HG03025 (cell line): ENCODE data around the gene CDH13.

ENCODE experiments used
- ATAC-seq: cut with Tn5 transposase; IDR thresholded peaks from one replicate; pipeline ENCODE4 v1.9.1; 2021; ENCODE audit warnings: mild to moderate bottlenecking, moderate library complexity; ENCODE audit not compliant: unreplicated experiment, low FRiP score

The CDH13 gene

DNA sequence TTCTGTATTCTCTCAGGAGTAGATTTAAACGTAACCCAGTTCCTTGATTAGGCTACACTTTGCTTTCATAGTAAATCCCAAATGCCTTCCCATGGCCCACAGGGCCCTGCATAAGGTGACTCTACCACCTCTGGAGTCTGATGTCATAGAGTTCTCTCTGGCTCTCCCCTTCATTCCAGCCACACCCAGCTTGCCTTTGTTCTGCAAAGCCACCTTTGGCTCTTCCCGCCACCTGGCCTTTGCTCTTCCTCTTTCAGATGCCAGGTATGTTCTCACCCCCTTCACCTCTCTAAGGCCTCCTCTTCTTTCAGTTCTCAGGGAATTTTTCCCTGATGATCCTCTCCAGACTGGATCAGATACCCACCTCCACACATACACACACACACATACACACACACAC, 1039.7 kb downstream of the CDH13 start:
- no peak for ATAC-seq

DNA sequence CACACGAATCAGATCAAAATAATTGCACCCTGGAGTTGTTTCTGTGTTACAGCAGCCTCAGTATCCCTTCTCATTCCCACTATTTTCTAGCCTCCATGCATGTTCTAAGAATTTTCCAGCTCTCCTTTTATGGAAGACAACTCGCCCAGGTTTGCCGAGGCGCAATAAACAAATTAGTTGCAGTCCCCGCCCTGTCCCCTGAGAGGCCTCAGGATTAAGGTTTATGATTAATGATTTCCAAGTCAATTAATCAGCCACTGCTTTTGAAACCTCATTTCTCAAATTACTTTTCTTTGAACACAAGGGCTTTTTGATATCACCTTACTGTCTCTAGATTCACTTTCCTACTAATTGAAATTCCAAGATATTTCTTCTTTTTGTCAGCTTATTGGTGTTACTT, 1042.7 kb downstream of the CDH13 start:
- no peak for ATAC-seq

DNA sequence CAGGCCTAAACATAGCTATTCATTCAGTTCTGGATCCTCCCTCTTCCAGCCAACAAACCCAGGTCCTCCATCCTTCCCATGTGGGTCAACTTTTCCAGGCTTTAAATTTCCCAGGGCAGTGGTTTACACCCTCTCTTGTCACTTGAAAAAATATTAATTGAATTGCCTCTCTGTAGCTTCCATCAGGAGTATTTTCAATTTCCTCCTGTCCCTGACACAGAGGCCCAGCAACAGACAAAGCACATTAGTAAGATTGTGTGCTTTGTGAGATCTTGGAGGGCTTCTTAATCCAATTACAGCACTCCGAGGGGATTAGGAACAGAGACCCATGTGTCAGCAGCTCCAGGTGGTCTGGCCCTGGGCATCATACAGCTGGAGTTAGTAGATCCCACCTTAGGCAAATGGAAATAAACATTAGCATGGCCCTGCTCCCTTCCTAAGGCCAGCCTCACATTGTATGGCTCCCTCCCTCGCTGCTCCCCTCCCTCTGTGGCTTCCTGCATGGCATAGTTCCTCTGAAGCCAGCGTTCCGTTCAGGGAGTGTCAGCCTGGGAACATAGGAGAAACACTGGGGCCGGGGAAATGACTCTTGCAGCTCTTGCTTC, 1048.3 kb downstream of the CDH13 start:
- no peak for ATAC-seq

DNA sequence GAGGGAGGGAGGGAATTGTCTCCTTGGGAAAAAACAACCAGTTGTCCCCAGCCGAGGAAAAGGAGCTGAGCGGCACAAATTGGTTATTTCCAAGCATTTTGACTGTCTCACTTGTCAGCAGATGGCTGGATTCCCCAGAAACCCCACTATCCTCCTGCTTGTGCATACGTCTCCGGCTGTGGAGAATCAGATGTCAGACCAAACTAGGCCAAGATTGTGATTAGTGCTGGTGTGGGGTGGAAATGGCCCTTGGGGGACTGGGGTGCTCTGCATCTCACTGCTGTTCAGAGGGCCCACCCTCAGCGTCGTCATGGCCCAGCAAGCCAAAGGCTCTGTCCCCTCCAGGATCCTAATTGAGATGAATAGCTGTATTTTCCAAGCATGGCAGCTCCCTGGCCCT, 1049.3 kb downstream of the CDH13 start:
- no peak for ATAC-seq

DNA sequence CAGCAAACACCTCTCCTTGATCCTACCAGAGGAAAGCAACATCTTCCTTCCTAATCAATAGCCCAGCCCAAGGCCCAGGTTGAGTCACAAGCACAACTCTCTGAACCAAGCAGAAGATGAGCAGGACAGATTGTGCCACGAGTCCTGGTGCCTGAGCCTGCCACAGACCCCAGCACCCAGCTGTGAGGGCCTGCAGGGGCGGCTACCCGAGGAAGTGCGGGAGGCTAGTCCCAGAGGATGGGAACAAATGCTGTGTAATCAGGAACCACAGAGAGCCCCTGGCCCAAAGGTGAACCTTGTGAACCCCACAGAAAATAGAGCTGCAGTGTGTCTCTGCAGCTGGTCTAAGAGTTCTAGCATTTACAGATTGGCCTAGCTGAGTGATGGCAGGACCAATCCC, 1054.2 kb downstream of the CDH13 start:
- no peak for ATAC-seq

DNA sequence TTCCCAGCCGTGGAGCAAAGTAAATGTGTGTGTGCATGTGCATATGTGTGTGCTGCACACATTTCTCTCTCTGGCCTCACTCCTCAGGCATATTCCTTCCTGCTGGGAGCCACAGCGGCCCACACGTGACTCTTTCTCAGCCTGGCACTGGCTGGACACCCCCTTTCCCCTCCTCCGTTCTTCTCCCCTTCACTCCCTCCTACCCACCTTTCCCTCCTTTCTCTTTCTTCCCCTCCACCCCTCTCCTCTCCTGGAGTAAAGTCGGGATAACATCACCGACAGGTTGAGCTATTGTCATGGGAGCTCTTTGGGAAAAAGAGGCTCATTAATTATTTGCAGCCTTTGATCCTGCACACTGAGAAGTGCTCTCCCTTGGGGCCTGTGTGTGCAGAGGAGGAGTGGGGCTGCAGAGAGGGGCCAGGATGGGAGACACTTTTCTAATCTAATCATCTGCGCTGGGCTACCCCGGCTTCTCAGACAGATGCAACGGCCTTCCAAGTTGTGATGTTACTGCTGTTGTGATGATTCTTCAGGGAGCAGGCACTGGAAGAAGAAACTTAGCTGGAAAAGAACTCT, 1054.7 kb downstream of the CDH13 start:
- no peak for ATAC-seq

DNA sequence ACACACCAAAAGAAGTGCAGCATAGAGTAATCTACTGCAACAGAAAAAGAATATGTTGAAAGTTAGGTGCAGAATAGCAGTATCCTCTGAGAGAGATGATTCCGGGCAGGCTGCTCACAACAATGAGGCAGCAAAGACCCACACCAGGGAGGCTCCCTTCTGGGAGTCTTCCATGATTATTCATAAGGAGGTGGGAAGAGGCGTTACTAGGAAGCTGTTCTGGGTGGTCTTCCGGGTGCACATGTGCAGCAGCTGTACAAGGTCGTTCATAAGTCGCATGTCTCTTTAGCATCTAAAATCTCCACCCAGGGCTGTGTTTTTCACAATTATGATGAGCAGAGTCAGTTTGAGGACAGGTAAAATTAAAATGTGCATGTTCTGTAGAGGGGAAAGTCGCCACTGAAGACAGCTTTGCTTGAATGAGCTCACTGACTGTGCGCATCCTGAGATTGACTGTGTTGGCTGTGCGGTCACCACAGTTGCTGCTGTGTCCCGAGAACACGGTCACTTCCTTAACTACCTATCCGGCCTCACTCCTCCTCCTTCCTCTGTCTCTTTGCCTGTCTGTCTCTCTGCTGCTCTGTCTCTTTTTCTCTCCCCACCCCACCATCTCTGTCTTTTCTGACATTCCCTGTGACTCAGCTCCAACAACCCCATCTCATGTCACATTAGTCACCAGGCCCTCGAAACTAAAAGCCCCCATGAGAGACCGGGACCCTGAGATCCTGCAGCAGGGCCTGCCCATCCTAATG, 1055.5 kb downstream of the CDH13 start:
- ATAC-seq: no peak

DNA sequence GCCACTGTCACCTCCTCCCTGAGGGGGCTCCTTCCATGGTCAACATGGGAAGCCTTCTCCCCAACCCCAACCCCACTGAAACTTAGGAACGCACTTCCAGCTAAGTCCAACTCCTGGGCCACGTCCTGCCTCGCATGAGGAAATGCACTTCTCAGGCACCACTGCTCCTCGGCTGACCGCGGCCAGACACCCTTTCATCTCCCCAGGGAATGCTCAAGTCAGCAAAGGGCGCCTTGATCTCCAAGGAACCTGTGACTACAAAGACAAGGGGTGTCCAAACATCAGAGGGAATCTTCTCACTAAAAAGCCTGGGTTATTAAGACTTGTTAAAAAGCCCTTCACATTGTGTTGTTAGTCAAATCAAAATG, 1056.1 kb downstream of the CDH13 start:
- no peak for ATAC-seq

DNA sequence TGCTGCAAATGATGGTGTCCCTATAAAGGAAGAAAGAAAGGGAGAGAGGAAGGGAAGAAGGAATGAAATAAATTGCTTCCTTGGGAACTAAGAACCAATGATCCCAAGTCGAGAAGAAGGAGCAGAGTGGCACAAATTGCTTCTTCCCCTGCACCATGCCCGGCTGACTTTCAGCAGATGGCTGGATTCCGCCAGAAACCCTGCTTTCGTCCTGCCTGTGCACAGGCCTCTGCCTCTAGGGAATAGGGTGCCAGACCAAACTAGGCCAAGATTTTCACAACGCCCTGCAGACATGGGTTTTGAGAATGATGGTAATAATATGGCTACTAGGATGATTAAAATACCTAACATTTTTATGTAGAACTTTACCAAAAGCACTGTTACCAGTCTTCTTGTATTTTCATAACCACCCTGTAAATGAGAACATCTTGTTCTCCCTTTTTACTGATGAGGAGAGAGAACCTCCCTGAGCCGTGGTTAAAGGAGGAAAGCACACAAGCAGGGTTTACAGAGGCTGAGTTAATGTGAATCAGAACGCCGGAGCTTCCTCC, 1058.9 kb downstream of the CDH13 start:
- ATAC-seq: no peak

DNA sequence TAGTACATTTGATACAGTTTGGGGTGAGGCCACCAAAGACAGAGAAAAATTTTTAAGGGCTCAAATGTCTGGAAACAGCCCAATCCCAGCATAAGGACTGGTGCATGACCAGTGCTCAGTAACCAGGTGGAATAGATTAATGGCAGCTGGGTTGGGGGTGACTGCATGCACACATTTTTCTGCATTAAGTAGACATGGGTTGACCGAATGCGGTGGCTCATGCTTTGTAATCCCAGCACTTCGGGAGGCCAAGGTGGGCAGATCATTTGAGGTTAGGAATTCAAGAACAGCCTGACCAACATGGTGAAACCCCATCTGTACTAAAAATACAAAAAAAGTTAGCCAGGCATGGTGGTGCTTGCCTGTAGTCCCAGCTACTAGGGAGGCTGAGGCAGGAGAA, 1060.0 kb downstream of the CDH13 start:
- no peak for ATAC-seq

DNA sequence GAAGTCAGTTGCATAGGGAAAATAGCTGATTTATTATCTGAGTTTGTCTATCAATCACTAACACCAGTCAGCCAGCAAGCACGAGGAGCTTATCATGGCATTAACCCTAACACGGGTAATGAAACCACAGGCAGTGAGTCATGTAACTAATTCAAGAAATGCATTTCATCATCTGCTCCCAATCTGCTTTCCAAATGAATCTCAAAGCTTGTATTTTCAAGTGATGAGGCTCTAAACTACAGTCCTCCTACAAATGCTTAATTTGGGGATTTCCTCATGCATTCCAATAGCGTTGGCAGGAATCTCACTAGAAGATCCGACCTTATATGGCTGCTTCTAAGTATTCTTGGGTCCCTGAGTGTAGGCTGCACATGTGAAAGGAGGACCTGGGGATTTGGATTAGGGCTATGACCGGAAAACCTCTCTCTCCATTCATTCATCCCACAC, 1062.6 kb downstream of the CDH13 start:
- no peak for ATAC-seq

DNA sequence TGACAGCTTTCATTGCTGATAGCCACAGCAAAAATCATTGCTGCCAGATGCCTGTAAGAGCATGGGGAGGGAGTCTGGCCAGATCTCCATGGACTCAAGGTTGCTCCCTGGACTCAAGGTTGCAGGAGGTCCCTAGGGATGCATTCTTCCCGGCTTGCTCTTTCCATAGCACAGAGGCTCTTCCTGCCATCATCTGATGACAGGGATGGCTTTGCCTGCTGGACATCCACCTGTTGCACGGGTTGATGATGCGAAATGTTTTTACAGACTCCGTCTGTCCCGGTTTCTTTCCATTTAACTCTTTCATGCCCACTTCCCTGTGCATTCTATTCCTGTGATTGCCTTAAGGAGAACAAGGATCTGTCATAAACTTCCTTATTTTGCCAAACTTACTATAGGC, 1065.5 kb downstream of the CDH13 start:
- ATAC-seq: no peak

DNA sequence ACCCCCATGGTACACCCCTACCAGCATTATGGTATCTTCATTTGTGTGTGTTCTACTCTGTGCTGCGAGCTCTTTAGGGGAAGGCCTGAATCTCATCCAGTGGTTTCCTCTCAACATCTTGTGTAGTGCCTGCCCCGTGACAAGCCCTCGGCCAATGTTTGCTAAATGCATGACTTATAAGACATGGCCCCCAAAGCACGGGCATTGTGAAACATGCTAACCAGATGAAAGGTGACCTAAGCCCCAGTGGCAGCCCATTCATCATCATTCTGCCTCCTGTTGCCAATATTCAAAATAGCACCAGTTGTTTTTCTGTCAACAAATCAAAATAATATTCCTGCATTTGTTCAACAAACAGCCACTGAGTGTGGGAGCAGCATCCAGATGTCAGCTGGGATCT, 1072.2 kb downstream of the CDH13 start:
- no peak for ATAC-seq

DNA sequence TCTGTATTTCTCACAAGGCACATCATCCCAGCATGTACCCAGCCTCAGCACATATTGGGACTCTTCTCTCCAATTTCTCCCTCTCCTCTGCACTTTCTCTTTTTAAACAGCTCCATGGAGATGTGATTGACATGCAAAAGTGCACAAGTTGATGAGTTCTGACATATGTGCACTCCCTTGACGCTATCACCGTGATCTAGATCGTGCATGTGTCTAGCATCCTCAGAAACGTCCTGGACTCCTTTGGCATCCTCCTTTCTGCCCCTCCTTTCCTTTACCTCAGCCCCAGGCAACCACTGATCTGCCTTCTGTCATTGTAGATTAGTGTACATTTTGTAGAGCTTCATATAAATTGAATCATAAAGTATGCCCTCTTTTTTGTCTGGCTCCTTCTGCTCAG, 1073.0 kb downstream of the CDH13 start:
- ATAC-seq: no peak

DNA sequence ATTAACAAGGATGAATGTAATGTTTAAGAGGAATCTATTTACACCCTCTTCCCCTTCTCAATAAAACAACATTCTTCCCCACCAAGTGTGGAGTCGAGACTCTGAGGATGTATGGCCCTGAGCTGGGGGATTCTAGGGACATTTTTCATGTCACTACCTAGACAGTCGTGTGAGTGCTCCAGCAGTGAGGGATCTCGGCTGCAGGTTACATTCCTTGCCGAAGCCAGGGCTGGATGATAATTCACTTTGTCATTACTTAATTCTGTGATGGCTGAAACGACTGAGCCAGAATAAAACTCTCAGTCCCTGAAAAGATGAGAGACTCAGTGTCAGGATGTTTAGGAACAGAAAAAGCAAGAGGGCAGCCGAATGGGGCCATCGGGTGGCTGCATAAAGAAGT, 1074.1 kb downstream of the CDH13 start:
- no peak for ATAC-seq

DNA sequence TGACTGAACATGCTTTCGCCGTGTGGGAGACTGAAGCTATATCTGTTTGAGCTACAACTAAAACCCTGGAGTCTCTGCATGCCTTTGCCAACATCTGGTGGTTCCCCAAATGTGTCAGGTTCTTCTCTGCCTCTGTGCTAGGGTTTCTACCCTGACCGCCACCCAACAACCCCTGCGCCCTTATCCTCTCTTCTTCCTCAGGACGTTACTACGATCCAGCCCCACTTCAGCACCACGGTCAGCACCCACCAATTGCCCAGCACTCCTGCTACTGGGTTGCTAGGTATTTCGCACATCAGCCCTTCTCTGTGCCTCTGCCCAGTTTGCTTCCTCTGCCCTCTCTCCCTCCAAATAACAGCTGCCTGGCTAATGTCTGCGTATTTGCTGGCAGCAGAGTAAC, 1074.7 kb downstream of the CDH13 start:
- no peak for ATAC-seq

DNA sequence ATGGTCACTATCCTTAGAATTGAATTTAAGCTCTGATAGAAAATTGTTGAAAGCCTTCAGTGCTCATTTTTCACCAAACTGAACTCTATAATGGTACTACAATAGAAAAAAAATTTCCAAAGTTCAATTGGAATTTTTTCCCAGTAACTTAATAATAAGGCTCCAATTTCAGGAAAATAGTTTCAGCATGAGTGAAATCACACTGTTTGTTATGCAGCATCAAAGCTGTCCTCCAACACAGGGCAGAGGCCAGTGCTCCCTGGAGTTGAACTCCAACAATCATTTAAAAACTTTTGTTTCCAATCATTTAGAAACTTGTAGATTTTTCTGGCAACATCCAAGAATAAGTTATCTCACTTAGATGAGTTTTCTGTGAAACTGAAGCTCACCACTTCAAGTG, 1077.9 kb downstream of the CDH13 start:
- ATAC-seq: no peak

DNA sequence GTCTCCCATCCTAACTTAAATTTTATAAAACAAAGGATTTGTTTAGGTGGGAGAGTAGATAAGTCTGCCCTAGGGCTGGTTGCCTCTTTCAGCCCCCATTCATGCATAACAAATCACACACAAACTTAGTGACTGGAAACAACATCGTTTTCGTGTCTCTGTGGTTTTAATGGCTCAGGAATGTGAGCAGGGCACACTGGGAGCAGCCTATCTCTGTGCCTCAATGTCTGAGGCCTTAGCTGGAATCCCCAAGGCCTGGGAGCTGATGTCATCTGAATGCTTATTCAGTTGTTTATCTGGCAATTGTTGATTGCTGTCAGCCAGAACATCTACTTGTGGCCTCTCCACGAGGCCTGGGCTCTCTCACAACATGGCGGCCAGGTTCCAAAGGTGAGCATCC, 1079.1 kb downstream of the CDH13 start:
- ATAC-seq: no peak

DNA sequence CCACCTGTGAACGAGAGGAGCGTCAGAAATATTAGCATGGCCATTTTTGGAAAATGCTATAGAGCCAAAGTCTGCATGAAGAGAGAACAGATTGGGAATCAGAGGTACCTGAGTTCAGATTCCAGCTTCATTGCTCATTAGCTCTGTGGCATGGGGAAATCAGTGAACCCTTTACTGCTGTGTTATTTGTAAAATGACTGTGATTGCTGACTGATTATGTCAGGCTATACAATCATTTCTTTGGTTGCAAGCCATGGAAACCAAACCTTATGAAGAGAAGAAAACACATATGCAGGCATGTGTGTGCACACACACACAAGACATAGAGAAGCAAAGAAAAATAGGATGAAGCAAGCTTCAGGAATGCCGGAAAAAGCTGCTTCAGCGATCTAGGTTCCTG, 1079.6 kb downstream of the CDH13 start:
- ATAC-seq: no peak

DNA sequence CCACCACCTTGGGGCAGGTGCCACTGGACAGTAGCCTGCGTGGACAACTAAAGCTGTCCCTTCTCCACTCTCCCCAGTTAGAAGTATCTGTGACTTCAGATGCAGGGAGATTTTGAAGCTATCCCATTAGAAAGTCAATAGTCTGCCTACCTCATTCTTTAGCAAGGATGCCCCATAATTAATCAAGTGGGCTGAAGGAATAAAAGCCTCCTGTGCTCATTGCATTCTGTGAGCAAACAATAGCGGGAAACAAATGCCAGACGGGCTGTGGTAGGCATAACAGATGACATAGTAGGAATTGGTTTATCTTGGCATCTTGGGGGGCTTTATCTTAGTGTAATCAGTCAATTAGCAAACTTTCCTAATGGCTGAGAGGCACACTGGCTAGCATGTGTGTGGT, 1084.3 kb downstream of the CDH13 start:
- no peak for ATAC-seq

DNA sequence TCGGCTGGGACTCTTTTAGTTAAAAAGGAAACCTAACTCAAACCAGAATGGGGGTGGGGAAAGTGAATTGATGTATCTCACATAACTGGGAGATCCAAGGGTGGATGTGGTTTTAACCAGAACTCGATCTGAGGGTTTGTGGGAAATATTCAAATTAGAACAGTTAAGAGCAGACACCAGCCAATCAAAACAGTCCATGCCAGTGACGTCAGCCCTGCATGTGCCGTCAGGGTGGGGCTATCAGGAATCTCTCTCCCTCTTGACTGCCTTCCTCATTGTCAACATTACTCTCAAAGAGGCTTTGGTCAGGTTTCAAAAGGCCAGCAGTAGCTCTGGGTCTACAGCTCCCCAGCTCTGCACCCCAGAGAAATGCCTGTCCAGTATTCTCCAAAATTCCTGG, 1086.8 kb downstream of the CDH13 start:
- ATAC-seq: no peak

DNA sequence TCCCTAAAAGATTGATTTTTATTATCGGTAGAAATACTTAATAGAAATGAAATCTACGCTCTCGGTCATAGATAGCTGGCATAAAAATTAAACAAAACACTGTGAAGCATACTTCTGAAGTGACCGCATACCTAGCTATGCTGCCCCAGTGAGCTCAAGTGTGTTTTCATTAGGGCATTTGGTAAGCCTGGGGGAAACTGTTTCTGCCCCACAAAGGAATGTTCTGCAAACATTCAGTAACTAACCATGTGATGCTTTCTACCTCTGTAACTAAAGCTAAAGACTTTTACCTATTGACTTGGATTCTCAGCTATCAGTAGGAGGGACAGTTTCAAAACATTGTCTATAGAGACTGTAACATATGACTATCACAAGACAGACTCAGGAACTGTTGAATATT, 1087.5 kb downstream of the CDH13 start:
- no peak for ATAC-seq
